CD14-positive monocyte (primary cell): ENCODE data around the gene HOXB1. TPM values are rescaled to one million over a fixed set of nuclear protein-coding genes. Genes with fewer than 3 reads are reported as not detected.
A peak's percentile ranks its signal among the peaks of the same experiment; 100 is the strongest.

Source experiments
- DNase-seq, 3 donors: peaks; one replicate each; pipeline ENCODE4 v3.0.0-alpha.2; 2011 to 2022
- H2AFZ ChIP-seq: 2 replicates; pipeline ENCODE4 v1.6.0; 2012; ENCODE audit warnings: mild to moderate bottlenecking, low read depth, low read length, inconsistent platforms; ENCODE audit not compliant: insufficient read depth, poor library complexity, severe bottlenecking
- H3K27ac ChIP-seq, 2 donors: 1 replicate in 1 of 2; 2 replicates in 1 of 2; pipeline ENCODE4 v1.5.1; 2012 to 2013; ENCODE audit warnings: low read length in 2 of 2, control low read depth in 1 of 2, inconsistent platforms in 1 of 2, low read depth in 1 of 2, mild to moderate bottlenecking in 1 of 2
- H3K27me3 ChIP-seq, 2 donors: one replicate each; pipeline versions ENCODE4 v1.6.0 to v1.6.1; 2011 to 2013; ENCODE audit warnings: low read length in 2 of 2; ENCODE audit not compliant: control insufficient read depth in 2 of 2, insufficient read depth in 2 of 2
- H3K36me3 ChIP-seq, 2 donors: replicated peaks in 1 of 2; 1 replicate in 1 of 2; 2 replicates in 1 of 2; pipeline versions ENCODE4 v1.5.1 to v1.6.1; 2012 to 2013; ENCODE audit warnings: low read length in 2 of 2, control low read depth in 1 of 2, inconsistent platforms in 1 of 2, mild to moderate bottlenecking in 1 of 2; ENCODE audit not compliant: insufficient read depth in 2 of 2, control insufficient read depth in 1 of 2
- H3K4me1 ChIP-seq, 2 donors: 1 replicate in 1 of 2; 2 replicates in 1 of 2; pipeline versions ENCODE4 v1.5.1 to v1.6.1; 2012 to 2013; ENCODE audit warnings: low read length in 2 of 2, control low read depth in 1 of 2, inconsistent platforms in 1 of 2, mild to moderate bottlenecking in 1 of 2, moderate library complexity in 1 of 2; ENCODE audit not compliant: insufficient read depth in 2 of 2, control insufficient read depth in 1 of 2
- H3K4me2 ChIP-seq: replicated peaks from 2 replicates; pipeline ENCODE3; 2012; ENCODE audit warnings: low read length, moderate library complexity, mild to moderate bottlenecking; ENCODE audit not compliant: poor library complexity, severe bottlenecking; ENCODE audit errors: extremely low read depth
- H3K4me3 ChIP-seq, 3 experiments: fragments of 200-600 bp in 1 of 3; sonication (generic) in 1 of 3; replicated peaks in 1 of 3; 1 replicate in 2 of 3; 2 replicates in 1 of 3; pipeline ENCODE4 v1.5.1; 2011 to 2013; ENCODE audit warnings: low read length in 3 of 3, mild to moderate bottlenecking in 3 of 3, control low read depth in 2 of 3, low read depth in 2 of 3, inconsistent platforms in 1 of 3, moderate library complexity in 1 of 3
- H3K79me2 ChIP-seq: 2 replicates; pipeline ENCODE4 v1.6.0; 2012; ENCODE audit warnings: mild to moderate bottlenecking, control low read depth, inconsistent platforms, low read length, moderate library complexity; ENCODE audit not compliant: insufficient read depth
- H3K9ac ChIP-seq: 2 replicates; pipeline ENCODE4 v1.6.0; 2017; ENCODE audit warnings: low read length, mild to moderate bottlenecking; ENCODE audit not compliant: insufficient read depth, poor library complexity, severe bottlenecking
- H3K9me3 ChIP-seq, 2 donors: replicated peaks in 1 of 2; 1 replicate in 1 of 2; 2 replicates in 1 of 2; pipeline versions ENCODE4 v1.5.1 to v1.6.1; 2012 to 2013; ENCODE audit warnings: low read length in 2 of 2, control low read depth in 1 of 2; ENCODE audit not compliant: control insufficient read depth in 1 of 2, insufficient read depth in 1 of 2
- H4K20me1 ChIP-seq: 2 replicates; pipeline ENCODE4 v1.6.0; 2012; ENCODE audit warnings: mild to moderate bottlenecking, low read length, control low read depth, moderate library complexity; ENCODE audit not compliant: insufficient read depth
- H3K27ac Mint-ChIP-seq, 7 donors: one replicate each; pipeline ENCODE4 v1.8.0; 2020; ENCODE audit warnings: mild to moderate bottlenecking in 7 of 7, mixed read lengths in 7 of 7, moderate library complexity in 6 of 7, inconsistent platforms in 2 of 7
- H3K27me3 Mint-ChIP-seq, 3 donors: one replicate each; pipeline ENCODE4 v1.8.0; 2021 to 2022; ENCODE audit warnings: low read depth in 3 of 3, mild to moderate bottlenecking in 3 of 3, mixed read lengths in 3 of 3, moderate library complexity in 3 of 3, inconsistent platforms in 1 of 3
- H3K36me3 Mint-ChIP-seq, 2 donors: one replicate each; pipeline ENCODE4 v1.8.0; 2020; ENCODE audit warnings: mixed read lengths in 2 of 2, inconsistent platforms in 1 of 2, mild to moderate bottlenecking in 1 of 2
- H3K4me1 Mint-ChIP-seq: one replicate; pipeline ENCODE4 v1.8.0; 2020; ENCODE audit warnings: mild to moderate bottlenecking, mixed read lengths
- H3K4me3 Mint-ChIP-seq, 2 donors: one replicate each; pipeline ENCODE4 v1.8.0; 2020; ENCODE audit warnings: mild to moderate bottlenecking in 2 of 2, mixed read lengths in 2 of 2, moderate library complexity in 1 of 2
- H3K9me3 Mint-ChIP-seq, 7 donors: one replicate each; pipeline ENCODE4 v1.8.0; 2020 to 2022; ENCODE audit warnings: mixed read lengths in 7 of 7, mild to moderate bottlenecking in 6 of 7, moderate library complexity in 6 of 7, inconsistent platforms in 2 of 7
- CTCF ChIP-seq: fragments of 200-600 bp; IDR thresholded peaks from one replicate; pipeline ENCODE4 v1.8.0; 2022; ENCODE audit warnings: antibody characterized with exemption, mild to moderate bottlenecking
- WGBS: methylation state at CpG from one replicate; pipeline ENCODE4 v1.1.5; 2013; ENCODE audit warnings: missing lambda C conversion rate; ENCODE audit not compliant: insufficient coverage; 5-methylcytosine and 5-hydroxymethylcytosine counted together
- intact Hi-C, 2 donors: fragments of 100-400 bp; cut with micrococcal nuclease; formaldehyde crosslinking; loops; one replicate each; pipeline versions ENCODE4 v1.15.0 to v1.15.1; 2023
- polyA plus RNA-seq, 3 donors: library from polyadenylated mRNA; depleted of rRNA in 1 of 3; unstranded in 2 of 3; stranded (reverse) in 1 of 3; fragments of 300-500 nt in 2 of 3; fragments of >200 nt in 1 of 3; fragmentation: Illumina TruSeq in 2 of 3; gene quantifications; 1 replicate in 2 of 3; 2 replicates in 1 of 3; pipeline ENCODE4 v1.2.3, GENCODE V29; 2012 to 2021

The HOXB1 gene
- polyA plus RNA-seq, 3 donors, result not detected

- no peaks in the 10 kb centered on the region for H3K9me3 ChIP-seq
- H3K4me2 ChIP-seq, result no peak overlapping the region
- H3K79me2 ChIP-seq, result no peaks in the 10 kb centered on the region
- Mint-ChIP-seq H3K4me1 (peaks cover 62% of the 10 kb centered on the region), H3K27ac (peak overlapping the region in 1 of 7 donors; percentile 23), H3K36me3 (peaks cover 5 to 17% of the 10 kb centered on the region in 2 donors), H3K9me3 (peaks cover 0 to 25% (median 15%) of the 10 kb centered on the region in 7 donors), H3K4me3 (peak overlapping the region in 1 of 2 donors; percentile 92), H3K27me3 (peaks cover 74 to 80% (median 78%) of the 10 kb centered on the region in 3 donors)
- no peak for DNase-seq
- H3K36me3 ChIP-seq, result no peaks in the 10 kb centered on the region
- H3K27me3 ChIP-seq, result peaks cover 32 to 73% of the 10 kb centered on the region in 2 donors
- no peak for TF ChIP-seq CTCF
- H3K9ac ChIP-seq, result no peak overlapping the region
- no CpG with 5 or more reads among the region's 1 CpG for WGBS
- peaks cover 41 to 58% of the 10 kb centered on the region in 2 donors for H3K4me1 ChIP-seq
- H2AFZ ChIP-seq, result no peak overlapping the region
- intact Hi-C loops, result no loop called here
- no peaks in the 10 kb centered on the region for H4K20me1 ChIP-seq
- no peak overlapping the region for H3K4me3 ChIP-seq
- H3K27ac ChIP-seq, result no peak overlapping the region
Measured at GRCh38 chr17:48545539-48545938, 14.7 kb upstream of the HOXB1 start.

- no peak for TF ChIP-seq CTCF
- H3K9me3 ChIP-seq, result no peaks in the 10 kb centered on the region
- H3K9ac ChIP-seq, result peak within 1 kb of the TSS; percentile 57
- peaks cover 5 to 17% of the 10 kb centered on the region in 2 donors for H3K36me3 Mint-ChIP-seq
- peaks cover 0 to 27% (median 18%) of the 10 kb centered on the region in 7 donors for H3K9me3 Mint-ChIP-seq
- peaks cover 41 to 58% of the 10 kb centered on the region in 2 donors for H3K4me1 ChIP-seq
- peak within 1 kb of the TSS; percentile 57 to 83 (median 62) for H3K4me3 ChIP-seq
- H3K27me3 ChIP-seq, result peaks cover 35 to 78% of the 10 kb centered on the region in 2 donors
- no peaks in the 10 kb centered on the region for H3K36me3 ChIP-seq
- peaks cover 78 to 85% (median 83%) of the 10 kb centered on the region in 3 donors for H3K27me3 Mint-ChIP-seq
- no peak for DNase-seq
- H3K79me2 ChIP-seq, result no peaks in the 10 kb centered on the region
- H2AFZ ChIP-seq, result peak within 1 kb of the TSS; percentile 97
- peaks cover 62% of the 10 kb centered on the region for H3K4me1 Mint-ChIP-seq
- peak within 1 kb of the TSS; percentile 81 to 92 for H3K4me3 Mint-ChIP-seq
- peak within 1 kb of the TSS in 1 of 2 donors; percentile 42 for H3K27ac ChIP-seq
- peak within 1 kb of the TSS in 6 of 7 donors; percentile 2 to 90 (median 61) for H3K27ac Mint-ChIP-seq
- WGBS, result no CpG with 5 or more reads among the region's 12 CpGs
- peak within 1 kb of the TSS; percentile 73 for H3K4me2 ChIP-seq
- H4K20me1 ChIP-seq, result no peaks in the 10 kb centered on the region
- intact Hi-C loops, result no loop called here
Measured at GRCh38 chr17:48545022-48545375, 14.2 kb upstream of the HOXB1 start, which contains the start of gene HOXB2. HOXB2 (minus strand) TSS chr17:48545109; CDS start chr17:48544911, 198 bp downstream.
